SHP77 (cell line): ENCODE results near the gene ACSF2.
A peak's percentile ranks its signal among the peaks of the same experiment; 100 is the strongest.

Source experiments
- DNase-seq, 2 experiments: peaks; one replicate each; lab custom pipeline; 2025; lab: John Stamatoyannopoulos, UW

The ACSF2 gene

DNA sequence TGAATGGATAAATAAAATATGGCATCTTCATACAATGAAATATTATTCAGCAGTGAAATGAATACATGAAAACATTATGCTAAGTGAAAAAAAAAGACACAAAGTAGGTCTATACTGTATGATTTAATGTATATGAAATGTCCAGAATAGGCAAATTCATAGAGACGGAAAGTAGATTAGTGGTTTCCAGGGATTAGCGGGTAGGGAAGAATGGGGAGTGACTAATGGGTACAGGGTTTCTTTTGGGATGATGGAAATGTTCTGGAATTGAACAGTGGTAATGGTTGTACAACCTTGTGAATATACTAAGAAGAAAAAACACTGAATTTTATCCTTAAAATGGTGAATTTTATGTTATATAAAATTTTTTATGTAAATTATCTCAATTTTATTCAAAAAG lies 73.7 kb downstream of the ACSF2 start:
- no peak for DNase-seq

DNA sequence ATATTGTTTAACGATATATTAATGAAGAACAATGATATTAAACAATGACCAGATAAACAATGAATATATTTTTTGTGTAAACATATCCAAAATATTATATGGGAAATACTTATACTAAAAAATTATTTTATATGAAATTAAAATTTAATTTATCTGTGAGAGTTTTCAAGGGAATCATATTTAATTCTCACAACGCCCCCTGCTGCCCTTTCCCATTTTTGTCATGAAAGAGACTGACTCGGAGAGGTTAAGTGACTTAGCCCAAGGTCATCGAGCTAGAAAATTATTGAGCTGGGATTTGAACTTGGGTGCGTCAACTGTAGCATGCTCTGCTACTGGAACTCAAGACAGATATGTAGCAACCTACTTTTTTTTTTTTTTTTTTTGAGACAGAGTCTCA lies 75.0 kb downstream of the ACSF2 start:
- DNase-seq = peak; percentile 14 to 34

GRCh38 chr17:50502301-50502990 lies 76.4 kb downstream of the ACSF2 start:
- no peak for DNase-seq

DNA sequence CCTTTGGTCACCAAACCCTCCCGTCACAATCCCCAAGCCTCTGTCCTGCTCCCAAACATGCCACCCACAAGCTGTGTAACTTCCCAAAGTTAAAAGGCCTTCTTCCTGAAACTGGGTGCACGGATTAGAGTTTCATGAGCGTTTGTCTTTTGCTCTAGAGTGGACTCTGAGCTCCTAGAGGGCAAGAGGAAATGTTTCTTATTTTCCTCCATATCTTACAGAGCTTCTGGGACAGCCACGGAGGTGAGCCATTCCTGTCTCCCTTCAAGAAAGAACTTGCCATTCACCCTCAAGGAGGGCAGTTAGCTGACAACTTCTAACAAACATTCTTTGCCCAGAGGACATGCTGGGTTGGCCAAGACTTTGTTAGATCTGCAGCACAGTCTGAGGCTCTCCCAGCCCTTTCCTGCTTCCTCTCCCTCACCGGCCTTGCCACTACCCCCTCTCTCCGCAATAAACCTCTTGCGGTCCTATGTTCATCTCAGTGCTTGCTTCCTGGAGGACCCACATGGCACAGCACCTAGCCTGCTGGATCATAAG lies 79.6 kb downstream of the ACSF2 start:
- DNase-seq = no peak

DNA sequence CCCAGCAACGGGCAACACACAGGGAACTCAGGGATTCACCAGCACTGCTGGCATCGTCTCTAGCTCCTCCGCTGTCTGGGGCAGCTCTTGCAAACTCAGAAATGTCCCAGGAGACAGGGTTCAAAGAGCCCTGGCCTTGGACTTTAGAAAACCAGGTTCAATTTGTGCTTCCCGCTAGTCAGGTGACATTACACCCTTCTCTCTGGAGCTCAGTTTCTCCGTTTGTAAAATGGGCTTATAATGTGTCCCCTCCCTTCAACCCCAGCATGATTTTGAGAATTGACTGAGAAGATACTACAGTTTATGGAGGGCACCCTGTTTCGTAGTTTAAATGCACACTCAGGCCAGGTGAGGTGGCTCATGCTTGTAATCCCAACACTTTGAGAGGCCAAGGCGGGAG lies 80.3 kb downstream of the ACSF2 start:
- DNase-seq = no peak

- DNase-seq = peak; percentile 67 to 81
Measured at GRCh38 chr17:50507871-50508572, 82.0 kb downstream of the ACSF2 start, which contains the start of gene MYCBPAP. MYCBPAP (plus strand) TSS chr17:50508439; CDS start chr17:50508675, 236 bp downstream.

- DNase-seq = no peak
Measured at GRCh38 chr17:50508573-50509460, 82.8 kb downstream of the ACSF2 start.

DNA sequence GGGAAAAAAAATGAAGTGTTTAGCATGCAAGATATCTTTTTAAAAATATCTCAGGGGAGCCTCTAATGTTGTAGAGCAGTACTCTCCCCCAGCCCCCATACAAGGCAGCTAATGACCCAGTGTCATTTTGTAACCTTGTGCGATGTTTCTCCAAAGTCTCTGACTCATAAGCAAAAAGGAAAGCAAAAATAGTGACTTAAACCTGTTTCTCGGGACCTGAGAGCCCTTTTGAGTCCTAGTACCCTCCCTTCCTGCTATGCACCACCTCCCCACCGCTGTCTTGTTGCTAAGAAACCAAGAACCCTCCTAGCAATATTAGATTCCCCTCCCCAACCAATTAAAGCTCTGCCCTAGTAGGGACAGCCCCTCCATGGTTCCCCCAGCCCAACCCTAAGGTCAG lies 85.0 kb downstream of the ACSF2 start:
- no peak for DNase-seq

GRCh38 chr17:50513495-50513894 lies 87.5 kb downstream of the ACSF2 start:
- DNase-seq = no peak

- DNase-seq = no peak
Measured at GRCh38 chr17:50514388-50514787, 88.4 kb downstream of the ACSF2 start.

GRCh38 chr17:50514936-50515702 lies 89.1 kb downstream of the ACSF2 start:
- DNase-seq = no peak

DNA sequence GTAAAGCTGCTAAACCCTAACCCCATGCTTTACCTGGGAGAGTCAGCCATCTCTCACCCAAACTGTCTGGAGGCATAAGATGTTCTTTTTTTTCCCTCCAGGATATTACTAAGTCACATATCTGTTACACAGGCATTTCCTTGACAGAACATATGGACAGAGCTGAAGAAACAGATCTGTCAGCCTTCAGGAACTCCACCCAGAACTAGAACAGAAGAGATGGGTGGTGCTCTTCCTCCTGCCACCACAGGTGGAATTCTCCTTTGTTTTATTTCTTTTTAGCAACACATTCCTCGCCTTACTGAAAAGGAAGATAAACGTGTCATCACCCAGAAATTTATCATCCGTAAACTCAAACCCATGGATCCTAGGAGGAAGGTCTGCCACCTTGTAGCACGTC lies 91.0 kb downstream of the ACSF2 start:
- DNase-seq = no peak

DNA sequence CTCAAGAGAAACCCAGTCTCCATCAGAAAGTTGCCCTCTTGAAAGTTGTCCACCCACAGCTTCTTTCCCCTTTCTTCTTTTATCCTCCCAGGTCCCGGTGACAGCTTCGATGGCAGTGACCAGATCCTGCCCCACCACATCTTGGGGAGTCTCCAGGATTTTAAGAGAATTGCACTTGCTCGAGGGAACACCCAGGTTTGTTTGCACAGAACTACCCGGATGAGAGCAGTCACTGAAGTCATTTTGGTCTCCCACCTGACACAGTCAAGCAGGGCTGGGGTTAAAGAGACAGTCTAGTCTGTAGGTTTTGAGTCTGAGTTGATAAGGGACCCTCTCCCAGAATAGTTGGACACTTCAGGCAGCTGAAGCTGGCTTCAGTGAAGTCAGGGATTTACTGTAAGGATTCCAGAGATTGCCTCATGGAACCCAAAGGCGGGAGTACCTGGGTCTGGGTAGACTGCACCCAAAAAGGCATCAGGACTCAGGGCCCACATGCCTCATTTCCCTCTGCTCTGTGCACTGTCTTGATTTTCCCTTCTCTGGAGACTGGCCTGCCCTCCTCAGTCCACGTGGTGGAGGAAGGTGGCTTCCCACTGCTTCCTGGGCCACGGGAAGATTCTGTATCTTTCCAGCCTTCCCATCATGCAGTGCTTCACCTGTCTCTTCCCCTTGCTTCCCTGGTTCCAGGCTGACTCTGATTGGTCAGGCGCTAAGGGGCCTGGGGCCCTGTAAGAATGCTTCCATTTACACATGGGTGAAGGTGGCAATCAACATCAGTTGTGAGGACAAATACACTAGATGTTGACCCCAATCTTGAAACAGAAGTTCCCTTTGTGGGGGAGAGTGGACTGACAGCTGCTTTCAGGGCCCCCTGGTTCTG lies 91.7 kb downstream of the ACSF2 start:
- DNase-seq = no peak

DNA sequence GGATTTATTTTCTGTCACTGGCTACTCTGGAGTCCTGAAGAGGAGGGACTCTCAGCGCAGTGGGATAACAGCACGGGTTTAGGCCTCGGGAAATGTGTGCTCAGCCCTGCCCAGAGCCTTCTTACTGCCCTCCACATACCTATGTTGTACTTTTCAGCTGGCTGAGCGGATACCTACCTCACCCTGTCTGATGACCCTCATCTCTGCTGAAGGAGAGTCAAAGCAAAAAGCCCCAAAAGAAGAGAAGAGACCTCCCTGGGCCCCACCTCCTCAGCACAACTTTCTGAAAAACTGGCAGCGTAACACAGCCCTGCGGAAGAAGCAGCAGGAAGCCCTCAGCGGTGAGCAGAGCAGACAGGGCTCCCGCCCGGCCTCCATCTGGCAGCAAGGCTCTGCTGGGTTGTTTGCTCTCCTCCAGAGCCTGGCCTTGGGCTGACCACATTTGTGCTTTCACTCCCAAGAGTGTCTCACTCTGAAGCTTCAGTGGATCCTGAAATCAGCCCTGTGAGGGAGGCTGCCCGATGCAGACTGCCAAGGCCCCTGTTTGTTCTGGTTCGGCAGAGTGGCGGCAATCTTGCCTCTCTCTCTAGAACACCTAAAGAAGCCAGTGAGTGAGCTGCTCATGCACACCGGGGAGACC lies 92.5 kb downstream of the ACSF2 start:
- DNase-seq = no peak

- DNase-seq = no peak
Measured at GRCh38 chr17:50519141-50519834, 93.3 kb downstream of the ACSF2 start.

DNA sequence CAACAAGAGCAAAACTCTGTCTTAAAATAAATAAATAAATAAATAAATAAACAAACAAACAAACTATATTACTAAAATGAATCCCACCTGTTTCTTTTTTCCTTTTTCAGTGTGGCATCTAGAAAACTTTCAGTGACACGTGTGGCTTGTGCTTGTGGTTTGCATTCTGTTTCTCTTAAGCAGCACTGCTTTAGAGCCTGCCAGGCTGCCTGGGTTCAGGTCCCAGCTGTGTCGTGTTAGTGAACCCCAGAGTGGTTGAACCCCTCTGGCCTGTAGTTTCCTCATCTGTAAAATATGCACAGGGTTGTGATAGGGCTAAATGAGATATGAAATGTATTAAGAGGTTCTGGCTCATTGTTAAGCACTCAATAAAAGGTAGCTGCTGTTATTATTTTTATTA lies 94.5 kb downstream of the ACSF2 start:
- no peak for DNase-seq

GRCh38 chr17:50521514-50521913 lies 95.5 kb downstream of the ACSF2 start:
- no peak for DNase-seq

- DNase-seq = no peak
Measured at GRCh38 chr17:50522766-50523165, 96.7 kb downstream of the ACSF2 start.

GRCh38 chr17:50523208-50523607 lies 97.2 kb downstream of the ACSF2 start:
- no peak for DNase-seq
